Rectal smooth muscle tissue (tissue), 1 donor: Measurements from ENCODE around the gene TM9SF2.
A peak's percentile ranks its signal among the peaks of the same experiment; 100 is the strongest.
"Not testable (repeated sequence)": the region's sequence is repeated elsewhere in the genome, so short reads cannot be mapped to it uniquely, and the experiment has no call there.

ENCODE experiments used
- H3K27ac ChIP-seq: one replicate; pipeline ENCODE4 v1.7.0; 2013; ENCODE audit warnings: low read depth, low read length, inconsistent platforms
- H3K27me3 ChIP-seq: one replicate; pipeline ENCODE4 v1.7.0; 2013; ENCODE audit warnings: low read length; ENCODE audit not compliant: control insufficient read depth, insufficient read depth
- H3K36me3 ChIP-seq: one replicate; pipeline ENCODE4 v1.7.0; 2013; ENCODE audit warnings: low read length; ENCODE audit not compliant: control insufficient read depth, insufficient read depth
- H3K4me1 ChIP-seq: one replicate; pipeline ENCODE4 v1.7.0; 2013; ENCODE audit warnings: low read length; ENCODE audit not compliant: control insufficient read depth, insufficient read depth
- H3K4me3 ChIP-seq: one replicate; pipeline ENCODE4 v1.7.0; 2013; ENCODE audit warnings: low read length
- H3K9ac ChIP-seq: one replicate; pipeline ENCODE4 v1.7.0; 2013; ENCODE audit warnings: low read length

Gene TM9SF2

GRCh38 chr13:99501184-99501847, at the start of gene TM9SF2:
TSS of gene TM9SF2 (plus strand) at chr13:99501472. CDS start at chr13:99501607, 135 bp downstream.
- Histone ChIP-seq H3K27ac (peak within 1 kb of the TSS; percentile 87), H3K9ac (peak within 1 kb of the TSS; percentile 99), H3K27me3 (no peaks in the 10 kb centered on the region), H3K4me1 (peaks cover 24% of the 10 kb centered on the region), H3K36me3 (no peaks in the 10 kb centered on the region), H3K4me3 (peak within 1 kb of the TSS; percentile 95)

GRCh38 chr13:99454518-99455183, 46.6 kb upstream of the TM9SF2 start:
- H3K27me3 ChIP-seq, result no peaks in the 10 kb centered on the region

GRCh38 chr13:99459099-99459850, 42.0 kb upstream of the TM9SF2 start:
- Histone ChIP-seq H3K9ac (no peak overlapping the region), H3K4me1 (no peaks in the 10 kb centered on the region), H3K36me3 (no peaks in the 10 kb centered on the region), H3K4me3 (no peak overlapping the region), H3K27ac (no peak overlapping the region), H3K27me3 (no peaks in the 10 kb centered on the region)

More at GRCh38 chr13:99454518-99455183, 46.6 kb upstream of the TM9SF2 start:
- no peak overlapping the region for H3K27ac ChIP-seq
- no peak overlapping the region for H3K4me3 ChIP-seq
- H3K36me3 ChIP-seq, result no peaks in the 10 kb centered on the region
- no peaks in the 10 kb centered on the region for H3K4me1 ChIP-seq
- H3K9ac ChIP-seq, result no peak overlapping the region

GRCh38 chr13:99460802-99461201, 40.5 kb upstream of the TM9SF2 start:
- not testable (repeated sequence) for H3K36me3 ChIP-seq, H3K9ac ChIP-seq, H3K4me1 ChIP-seq, H3K27ac ChIP-seq, H3K27me3 ChIP-seq, H3K4me3 ChIP-seq

- H3K9ac ChIP-seq, result no peak overlapping the region
- no peak overlapping the region for H3K4me3 ChIP-seq
- no peaks in the 10 kb centered on the region for H3K27me3 ChIP-seq
- H3K4me1 ChIP-seq, result no peaks in the 10 kb centered on the region
- no peak overlapping the region for H3K27ac ChIP-seq
- H3K36me3 ChIP-seq, result no peaks in the 10 kb centered on the region
Measured at GRCh38 chr13:99463646-99464397, 37.5 kb upstream of the TM9SF2 start.

- H3K4me1 ChIP-seq, result no peaks in the 10 kb centered on the region
- H3K36me3 ChIP-seq, result no peaks in the 10 kb centered on the region
- H3K9ac ChIP-seq, result no peak overlapping the region
- no peak overlapping the region for H3K27ac ChIP-seq
- H3K4me3 ChIP-seq, result no peak overlapping the region
- H3K27me3 ChIP-seq, result no peaks in the 10 kb centered on the region
Measured at GRCh38 chr13:99464441-99464949, 36.8 kb upstream of the TM9SF2 start.

- Histone ChIP-seq H3K4me1 (no peaks in the 10 kb centered on the region), H3K4me3 (no peak overlapping the region), H3K9ac (no peak overlapping the region), H3K36me3 (no peaks in the 10 kb centered on the region), H3K27me3 (no peaks in the 10 kb centered on the region), H3K27ac (no peak overlapping the region)
Measured at GRCh38 chr13:99465454-99465853, 35.8 kb upstream of the TM9SF2 start.

GRCh38 chr13:99467764-99468163, 33.5 kb upstream of the TM9SF2 start:
- Histone ChIP-seq H3K36me3 (no peaks in the 10 kb centered on the region), H3K9ac (no peak overlapping the region), H3K4me3 (no peak overlapping the region), H3K4me1 (no peaks in the 10 kb centered on the region), H3K27me3 (no peaks in the 10 kb centered on the region), H3K27ac (no peak overlapping the region)

GRCh38 chr13:99469041-99469440, 32.2 kb upstream of the TM9SF2 start:
- Histone ChIP-seq H3K4me3 (no peak overlapping the region), H3K9ac (no peak overlapping the region), H3K36me3 (no peaks in the 10 kb centered on the region), H3K27ac (no peak overlapping the region), H3K4me1 (no peaks in the 10 kb centered on the region), H3K27me3 (no peaks in the 10 kb centered on the region)

GRCh38 chr13:99470027-99470426, 31.2 kb upstream of the TM9SF2 start:
- H3K4me3 ChIP-seq, result no peak overlapping the region
- H3K27ac ChIP-seq, result no peak overlapping the region
- H3K9ac ChIP-seq, result no peak overlapping the region
- H3K4me1 ChIP-seq, result no peaks in the 10 kb centered on the region
- H3K27me3 ChIP-seq, result no peaks in the 10 kb centered on the region
- H3K36me3 ChIP-seq, result no peaks in the 10 kb centered on the region

GRCh38 chr13:99471221-99472121, 29.8 kb upstream of the TM9SF2 start:
- no peak overlapping the region for H3K4me3 ChIP-seq
- no peaks in the 10 kb centered on the region for H3K4me1 ChIP-seq
- H3K27ac ChIP-seq, result no peak overlapping the region
- no peaks in the 10 kb centered on the region for H3K27me3 ChIP-seq
- no peaks in the 10 kb centered on the region for H3K36me3 ChIP-seq
- H3K9ac ChIP-seq, result no peak overlapping the region
